Activated CD4-positive, alpha-beta T cell treated with anti-CD3 and anti-CD28 coated beads for 48 hours (primary cell): ENCODE results near the gene FSD2.

Experiments used
- DNase-seq: peaks from one replicate; pipeline ENCODE4 v3.0.0-alpha.2; 2020

Gene FSD2, protein sequence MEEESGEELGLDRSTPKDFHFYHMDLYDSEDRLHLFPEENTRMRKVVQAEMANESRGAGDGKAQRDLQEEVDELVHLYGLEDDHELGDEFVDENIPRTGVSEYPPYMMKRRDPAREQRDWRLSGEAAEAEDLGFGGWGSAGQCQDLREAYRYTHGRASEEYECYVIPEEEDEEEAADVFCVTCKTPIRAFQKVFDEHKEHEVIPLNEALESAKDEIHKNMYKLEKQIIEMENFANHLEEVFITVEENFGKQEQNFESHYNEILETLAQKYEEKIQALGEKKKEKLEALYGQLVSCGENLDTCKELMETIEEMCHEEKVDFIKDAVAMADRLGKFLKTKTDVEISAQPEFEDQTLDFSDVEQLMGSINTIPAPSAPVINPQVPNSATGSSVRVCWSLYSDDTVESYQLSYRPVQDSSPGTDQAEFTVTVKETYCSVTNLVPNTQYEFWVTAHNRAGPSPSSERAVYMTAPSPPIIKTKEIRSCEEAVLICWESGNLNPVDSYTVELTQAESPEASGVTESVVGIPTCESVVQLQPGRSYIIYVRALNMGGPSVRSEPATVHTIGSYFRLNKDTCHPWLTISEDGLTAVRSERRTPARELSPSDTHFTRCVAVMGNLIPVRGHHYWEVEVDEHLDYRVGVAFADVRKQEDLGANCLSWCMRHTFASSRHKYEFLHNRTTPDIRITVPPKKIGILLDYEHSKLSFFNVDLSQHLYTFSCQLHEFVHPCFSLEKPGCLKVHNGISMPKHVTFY

DNA sequence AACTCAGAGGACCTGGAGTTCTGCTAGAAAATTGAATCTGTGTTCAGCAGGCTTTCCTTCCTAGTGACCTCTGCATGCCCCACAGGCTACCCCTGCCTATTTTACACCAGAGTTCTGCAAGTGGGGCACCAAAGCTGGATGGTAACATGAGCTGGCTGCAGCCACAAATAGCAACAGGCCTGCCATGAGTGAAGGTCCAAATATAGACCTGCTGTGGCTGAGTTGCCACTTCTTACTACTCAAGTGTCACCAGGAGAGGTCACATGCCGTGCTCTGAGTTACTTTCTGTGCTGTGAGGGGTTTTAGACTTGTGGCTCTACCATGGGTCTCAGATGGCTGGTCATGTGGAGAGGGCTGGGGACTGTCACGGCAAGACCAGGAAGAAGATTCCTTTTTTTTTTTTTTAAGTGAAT is at the start of gene FSD2:
TSS of gene FSD2 (minus strand) at position 76 of the 413 bp plus-strand sequence. CDS start 18,679 bp downstream, outside the sequence.
- no peak for DNase-seq

DNA sequence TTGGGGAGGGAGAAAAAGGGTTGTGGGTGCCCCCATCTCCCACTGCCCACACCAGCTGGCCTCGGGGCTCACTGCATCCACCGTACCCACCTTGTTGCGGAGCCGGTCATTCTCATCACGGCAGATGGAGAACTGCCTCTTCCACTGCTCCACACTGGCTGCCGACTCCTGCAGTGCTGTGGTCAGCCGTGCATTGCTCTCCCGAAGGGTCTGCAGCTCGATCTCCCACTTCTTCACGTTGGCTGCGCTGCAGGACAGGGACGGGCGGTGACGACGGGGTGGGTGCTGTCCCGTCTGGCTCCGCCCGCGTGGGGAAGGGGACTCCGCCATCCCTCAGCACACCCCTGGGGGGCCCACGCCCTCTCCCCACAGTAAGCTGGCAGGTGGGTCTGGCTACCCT is 48.7 kb upstream of the FSD2 start:
- no peak for DNase-seq

DNA sequence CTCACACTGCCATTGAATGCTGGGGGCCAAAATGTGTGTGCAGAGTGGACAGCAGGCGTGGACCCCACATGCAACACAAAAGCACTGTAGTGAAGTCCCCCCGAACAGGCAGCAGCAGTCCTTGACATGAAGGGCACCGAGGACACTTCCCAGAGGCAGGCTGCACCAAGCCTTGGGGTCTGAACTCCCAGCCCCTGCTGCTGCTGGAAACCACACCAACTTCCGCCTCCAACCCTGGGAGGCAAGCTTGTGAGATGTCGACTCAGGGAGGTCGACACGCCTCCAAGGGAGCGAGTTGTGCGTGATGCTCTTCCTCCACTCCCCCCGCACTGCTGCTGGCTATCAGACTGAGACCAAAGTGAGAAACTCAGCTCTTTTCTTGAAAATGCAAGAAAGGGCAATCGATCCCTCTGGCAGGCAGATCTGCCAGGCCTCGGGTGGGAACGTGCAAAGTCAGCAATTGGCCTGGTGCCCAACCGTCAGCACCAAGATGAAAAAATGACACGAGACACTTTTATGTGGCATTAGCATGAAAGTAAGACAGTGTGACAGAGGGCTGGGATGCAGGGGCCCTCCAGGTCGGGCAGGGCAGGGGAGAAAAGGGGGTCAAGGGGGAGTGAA is 47.2 kb upstream of the FSD2 start:
- DNase-seq: no peak

DNA sequence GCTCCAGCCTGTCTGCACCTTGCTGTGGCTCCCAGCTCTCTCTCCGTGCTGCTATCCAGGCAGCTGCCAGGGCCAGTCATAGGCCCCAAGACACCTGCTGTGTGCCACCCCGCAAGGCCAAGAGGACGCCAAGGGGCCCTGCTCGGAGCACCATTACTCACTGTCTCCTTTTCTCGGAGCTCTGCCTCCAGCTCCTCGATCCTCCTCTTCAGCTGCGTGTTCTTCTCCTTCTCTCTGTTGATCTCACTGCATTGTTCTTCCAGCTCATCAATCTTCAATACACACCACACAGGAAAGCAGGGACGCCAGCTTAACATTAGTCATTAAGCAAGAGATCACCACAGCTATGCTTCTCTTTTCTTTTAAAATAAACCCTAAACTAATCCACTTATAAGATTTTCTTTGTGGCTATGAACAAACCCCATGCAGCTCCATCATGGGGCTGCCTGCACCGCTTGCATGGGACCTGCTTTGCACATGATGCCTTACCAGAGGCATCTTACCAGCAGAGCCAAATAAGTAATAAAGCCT is 46.2 kb upstream of the FSD2 start:
- DNase-seq: no peak

DNA sequence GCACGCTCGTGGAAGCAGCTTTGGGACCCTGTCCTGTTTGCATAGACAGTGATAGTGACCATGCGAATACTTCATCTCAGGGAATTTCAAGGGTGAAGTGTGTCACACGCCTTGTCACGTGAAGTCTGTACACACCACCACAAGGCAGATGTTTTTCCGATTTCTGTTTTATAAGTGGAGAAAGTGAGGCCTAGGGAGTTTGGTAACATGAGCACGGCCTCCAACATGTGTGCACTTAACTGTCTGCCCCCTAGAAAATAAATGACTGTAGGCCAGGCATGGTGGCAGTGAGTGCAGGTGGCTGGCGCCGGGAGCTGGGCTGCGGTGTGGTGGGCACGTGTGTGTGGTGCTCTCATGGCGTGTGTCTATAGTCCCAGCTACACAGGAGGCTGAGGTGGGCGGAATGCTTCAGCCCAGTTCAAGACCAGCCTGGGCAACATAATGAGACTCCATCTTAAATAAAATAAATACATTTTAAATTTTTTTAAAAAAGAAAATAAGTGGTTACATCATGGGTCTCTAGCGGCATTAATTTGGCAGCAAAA is 45.5 kb upstream of the FSD2 start:
- no peak for DNase-seq

DNA sequence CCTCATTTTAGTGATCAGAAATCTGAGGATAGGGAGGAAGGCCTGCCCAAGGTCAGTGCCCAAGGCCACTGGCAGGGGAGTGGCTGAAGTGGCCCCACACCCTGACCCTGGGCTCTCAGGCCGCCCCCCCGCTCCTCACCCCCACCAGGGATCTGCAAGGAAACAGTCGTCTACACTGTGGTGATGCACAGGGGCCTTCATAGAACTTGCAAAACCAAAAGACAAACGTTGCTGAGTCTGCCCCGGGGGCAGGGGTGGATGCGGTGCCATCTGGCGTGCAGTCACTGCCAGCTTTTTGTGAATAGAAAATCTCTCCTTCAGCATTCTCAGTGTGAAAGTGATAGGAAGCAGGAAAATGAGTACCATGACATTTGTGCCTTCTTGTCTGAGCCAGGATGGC is 44.9 kb upstream of the FSD2 start:
- no peak for DNase-seq

DNA sequence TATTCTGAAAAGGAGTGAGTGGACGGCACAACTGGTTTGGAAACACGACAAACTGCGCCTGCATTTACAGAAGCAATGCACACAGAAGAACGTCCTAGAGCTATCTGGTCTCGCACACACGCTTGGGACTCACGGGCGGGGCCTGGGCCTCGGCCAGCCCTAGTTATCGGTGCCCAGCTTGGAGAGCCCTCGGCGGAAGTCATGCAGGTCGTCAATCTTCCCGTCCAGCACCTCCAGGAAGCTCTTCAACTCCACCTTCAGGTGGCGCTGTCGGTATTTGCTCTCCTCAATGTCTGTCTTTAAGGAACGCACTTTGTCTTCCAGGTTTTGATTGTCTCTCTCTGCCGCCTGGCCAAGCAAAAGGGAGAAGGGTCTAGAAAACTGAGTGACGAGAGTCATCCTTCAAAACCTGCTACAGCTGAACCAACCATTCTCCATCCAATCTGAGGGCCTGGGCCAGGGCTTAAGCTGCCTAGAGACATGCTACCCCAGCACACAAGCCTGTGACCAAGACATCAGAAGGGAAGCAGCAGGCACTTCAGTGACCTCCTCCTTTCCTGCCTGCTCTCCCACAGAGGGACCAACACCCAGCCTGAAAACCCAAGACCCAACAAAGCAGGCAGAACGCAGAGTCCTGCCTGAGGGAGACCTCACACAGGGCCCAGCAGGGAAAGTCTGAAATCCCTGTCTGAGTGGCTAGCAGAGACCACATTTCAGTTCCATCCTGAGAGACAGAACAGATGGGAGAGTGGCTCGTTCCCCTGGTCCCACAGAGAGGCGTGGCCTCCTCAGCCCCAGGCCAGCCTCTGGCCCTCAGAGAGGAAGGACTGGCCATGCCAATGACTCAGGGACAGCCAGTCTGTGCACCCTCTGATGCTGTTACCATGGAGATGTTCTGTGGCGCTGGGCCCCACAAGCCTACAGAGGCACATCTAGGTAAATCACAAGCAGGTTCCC is 44.0 kb upstream of the FSD2 start:
- DNase-seq: peak; percentile 70

DNA sequence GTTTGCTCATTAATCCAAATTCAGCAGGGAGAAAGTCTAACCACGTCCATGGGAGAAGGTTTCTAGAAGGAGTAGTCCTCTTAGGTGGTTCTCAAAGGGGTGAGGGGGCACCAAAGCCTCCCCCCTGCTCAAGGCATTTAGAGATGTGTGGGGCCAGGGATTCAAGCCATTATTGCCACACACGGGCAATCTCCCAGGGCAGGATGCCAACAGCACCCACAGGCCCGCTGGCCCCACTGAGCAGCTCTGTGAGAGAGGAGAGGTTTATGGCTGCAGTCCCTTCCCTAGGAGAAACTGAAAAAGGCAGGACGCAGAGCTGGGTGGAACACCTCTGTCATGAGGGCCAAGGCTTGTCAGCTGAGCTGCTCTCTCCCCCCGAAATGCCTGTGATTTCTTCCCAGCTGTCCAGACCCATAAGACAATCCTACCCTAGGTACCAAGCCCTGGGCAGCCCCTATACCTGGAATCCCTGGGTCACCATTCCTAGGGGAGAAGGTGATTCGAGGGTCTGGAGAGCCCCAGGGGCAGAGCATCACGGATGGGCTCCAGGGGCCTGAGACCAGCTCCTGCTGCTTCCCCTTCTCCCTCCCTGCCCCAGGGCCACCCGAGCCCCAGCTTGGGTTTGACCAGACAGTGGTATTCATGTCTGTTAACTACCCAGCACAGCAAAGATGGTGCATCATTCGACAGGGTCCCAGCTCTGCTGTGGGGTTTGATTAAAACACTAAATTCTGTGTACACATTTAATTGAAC is 42.5 kb upstream of the FSD2 start:
- DNase-seq: no peak

DNA sequence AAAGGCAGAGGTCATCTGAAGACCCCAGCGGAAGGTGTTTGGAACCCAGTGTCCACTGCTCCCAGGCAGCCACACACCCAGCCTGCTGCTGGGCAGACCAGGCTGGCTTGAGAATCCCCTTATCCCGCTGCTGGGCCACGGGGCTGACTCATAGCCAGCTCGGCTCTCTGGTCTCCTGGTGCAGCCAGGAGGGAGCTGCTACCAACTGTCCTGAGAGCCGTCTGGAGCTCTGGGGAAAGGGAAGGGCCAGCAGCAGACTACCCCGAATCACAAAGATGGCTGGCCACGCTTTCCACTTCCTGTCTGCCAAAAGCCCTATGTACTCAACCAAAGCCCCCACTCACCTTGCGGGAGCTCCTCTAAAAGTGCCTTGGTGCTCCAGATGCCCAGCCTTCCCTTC is 41.8 kb upstream of the FSD2 start:
- no peak for DNase-seq

DNA sequence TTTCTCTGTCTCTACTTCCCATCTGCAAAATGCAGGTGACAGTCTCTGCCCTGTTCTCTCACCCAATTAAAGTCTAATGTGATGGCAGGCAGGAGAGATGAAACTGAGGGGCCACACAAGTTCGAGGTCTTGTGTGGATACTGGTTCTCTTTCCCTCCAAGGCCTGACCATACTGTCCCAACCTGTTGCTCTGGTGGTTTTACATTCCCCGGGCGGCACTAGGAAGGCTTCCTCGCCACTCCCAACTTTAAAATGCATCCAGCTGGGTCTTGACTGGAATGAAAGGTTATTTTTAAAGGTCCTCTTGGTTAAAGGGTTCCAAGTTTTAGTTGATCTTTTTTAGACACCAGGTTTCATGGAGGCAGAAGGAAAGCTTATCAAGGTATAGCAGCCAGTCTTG is 40.8 kb upstream of the FSD2 start:
- DNase-seq: no peak

DNA sequence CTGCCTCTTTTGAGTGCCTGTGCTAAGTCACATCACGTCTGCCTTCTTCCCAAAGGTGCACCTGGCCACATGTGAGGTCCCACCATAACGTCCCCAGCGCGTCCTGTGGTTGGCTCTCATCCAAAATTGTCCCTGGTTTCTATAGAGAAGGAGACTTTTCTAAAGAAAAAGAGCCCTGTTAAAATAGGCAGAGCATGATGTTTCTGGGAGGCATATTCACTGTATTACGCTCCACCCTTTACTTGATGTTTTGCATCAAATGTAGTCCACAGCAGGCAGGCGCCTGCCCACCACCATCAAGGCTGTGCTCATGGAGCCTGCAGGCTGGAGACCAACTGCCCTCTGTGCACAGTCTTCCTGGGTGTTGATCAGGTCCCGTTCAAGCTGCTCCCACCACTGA is 39.8 kb upstream of the FSD2 start:
- no peak for DNase-seq

DNA sequence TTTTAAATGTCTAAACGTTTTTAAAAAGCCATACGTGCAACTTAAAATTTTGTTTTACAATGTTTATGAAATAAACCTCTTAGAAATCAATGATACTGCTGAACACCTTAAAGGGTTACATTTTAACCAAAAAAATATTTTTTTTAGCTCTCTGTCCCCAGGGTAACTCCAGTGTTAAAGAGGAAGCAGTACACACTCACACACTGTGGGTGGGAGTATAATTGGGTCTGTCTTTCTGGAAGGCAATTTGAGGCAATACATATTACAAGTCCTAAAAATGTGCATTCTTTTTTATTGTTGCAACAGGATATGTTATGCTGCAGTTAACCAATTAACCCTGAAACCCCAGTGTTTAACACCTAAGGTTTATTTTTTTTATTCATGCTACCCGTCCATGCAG is 37.7 kb upstream of the FSD2 start:
- DNase-seq: no peak

DNA sequence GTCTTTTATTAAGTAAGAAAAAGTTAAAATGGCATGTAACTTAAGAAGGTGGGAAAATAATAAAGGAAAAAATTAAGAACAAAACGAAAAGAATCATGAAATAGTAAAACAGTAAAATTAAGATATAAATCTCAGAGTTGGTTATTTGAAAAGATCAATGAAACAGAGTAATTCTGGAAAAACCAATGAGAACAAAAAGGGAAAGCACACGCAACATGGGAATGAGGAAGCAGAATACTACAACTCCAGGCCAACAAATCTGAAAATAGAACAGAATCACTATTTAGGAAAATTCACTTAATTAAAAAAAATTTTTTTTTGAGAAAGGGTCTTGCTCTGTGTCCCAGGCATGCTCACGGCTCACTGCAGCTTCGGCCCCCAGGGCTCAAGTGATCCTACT is 34.3 kb upstream of the FSD2 start:
- no peak for DNase-seq

DNA sequence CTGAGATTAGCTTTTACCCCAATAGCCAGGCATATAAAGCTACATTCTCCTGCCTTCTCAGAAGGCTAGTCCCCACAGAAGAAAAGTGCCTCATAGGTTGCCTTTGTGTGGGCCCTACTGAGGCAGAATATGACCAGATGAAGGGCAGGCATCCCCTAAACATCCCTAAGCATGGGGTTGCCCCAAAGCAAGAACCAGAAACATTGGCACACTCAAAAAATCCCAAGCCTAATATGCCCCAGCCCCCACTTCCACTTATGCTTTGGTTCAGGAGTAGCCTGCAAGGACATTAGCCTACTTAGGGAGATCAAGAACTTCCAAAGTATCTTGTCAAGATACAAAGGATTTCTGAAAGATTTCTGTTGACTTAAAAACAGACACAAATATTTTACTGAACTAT is 33.3 kb upstream of the FSD2 start:
- no peak for DNase-seq

DNA sequence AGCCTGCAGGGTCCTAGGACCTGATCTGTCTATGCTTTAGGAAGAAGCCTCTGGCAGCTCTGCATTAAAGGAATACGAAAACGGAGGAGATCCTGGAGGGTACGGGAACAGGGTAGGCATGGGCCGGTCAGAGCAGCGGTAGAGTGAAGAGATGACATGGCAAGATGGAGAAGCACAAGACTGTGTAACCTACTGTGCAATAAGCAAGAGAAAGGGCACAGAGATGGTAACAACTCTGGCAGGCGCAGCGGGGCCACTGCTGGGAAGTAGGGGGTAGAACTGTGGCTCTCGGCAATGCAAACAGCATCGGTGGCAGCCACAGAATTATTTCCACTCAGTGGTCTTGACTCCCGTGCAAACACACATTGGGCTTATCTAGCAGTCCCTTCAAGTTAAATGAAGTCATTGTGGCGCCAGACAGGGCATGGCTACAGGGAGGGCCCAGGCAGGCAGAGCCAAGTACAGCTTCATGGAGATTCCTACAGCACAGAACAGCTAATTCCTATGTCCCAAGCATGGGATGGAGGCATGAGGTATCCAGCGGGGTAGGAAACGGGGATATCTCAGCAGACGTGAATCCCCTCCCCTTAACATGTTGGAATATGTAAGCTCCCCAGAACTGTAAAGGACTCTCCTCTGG is 32.3 kb upstream of the FSD2 start:
- DNase-seq: no peak

DNA sequence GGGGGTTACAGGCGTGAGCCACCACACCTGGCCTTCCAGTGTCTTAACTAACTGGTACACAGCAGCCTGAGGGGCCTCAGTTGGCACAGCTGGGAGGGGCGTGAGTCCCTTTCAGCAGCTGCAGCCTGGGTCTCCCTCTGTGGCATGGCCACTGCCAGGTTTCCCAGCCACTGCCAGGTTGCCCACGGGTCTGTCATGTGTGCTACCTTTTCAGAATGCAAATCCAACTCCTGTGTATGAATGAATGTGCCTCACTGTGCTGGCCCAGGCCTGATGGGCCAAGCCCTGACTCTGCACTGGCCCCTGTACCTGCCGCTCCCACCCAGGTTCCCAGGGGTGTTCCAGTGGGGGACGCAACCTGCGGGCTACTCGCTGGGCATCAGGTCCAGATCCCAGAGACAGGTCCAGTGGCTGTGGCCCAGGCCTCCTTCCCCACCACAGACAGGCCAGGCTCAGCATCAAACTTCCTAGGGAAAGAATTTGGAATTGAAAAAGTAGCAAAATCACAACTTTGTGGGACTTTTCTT is 29.6 kb upstream of the FSD2 start:
- no peak for DNase-seq

DNA sequence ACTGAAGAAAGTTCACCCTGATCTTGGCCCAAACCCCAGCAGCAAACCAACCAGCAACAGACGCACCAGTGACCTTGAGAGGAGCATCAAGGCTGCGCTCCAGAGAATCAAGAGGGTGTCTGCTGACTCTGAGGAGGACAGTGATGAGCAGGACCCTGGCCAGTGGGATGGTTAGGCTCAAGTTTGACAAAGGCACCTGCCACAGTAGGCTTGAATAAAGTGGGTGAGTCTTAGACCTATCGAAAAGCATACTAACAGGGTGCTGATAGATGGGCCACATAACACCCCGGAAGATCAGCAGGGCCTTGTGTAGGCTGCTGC is 27.5 kb upstream of the FSD2 start:
- no peak for DNase-seq

DNA sequence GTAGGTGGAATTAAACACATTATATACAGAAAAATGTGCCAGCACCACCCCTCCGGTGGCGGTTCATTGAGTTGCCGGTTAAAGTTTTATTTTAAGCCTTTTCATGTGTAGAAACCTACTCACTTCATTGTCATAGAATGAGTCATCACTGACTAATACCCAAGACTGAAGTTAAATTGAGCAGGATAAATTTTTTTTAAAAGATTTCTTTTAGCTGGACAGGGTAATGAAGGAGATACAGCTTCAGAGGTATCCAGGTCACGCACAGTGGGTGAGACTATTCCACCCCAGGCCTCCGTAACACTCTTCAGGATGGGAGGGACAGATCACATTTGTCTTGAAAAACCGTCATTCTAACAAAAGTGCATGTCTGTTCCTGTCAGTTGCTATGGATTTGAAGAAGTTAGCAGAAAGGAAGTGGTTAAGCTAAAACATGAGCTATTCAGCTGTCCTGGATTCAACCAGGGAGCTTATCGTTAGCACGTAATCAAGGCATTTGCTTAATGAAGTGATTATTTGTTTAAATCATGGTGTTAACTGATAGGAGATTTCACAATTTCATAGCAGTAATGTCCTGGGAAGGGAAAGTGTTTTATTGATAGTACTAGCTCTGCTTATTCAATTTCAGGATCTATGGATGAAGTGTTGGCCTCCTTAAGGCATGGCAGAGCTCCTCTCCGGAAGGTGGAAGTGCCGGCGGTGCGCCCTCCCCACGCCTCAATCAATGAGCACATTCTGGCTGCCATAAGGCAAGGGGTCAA is 26.9 kb upstream of the FSD2 start:
- peak; percentile 61 for DNase-seq

DNA sequence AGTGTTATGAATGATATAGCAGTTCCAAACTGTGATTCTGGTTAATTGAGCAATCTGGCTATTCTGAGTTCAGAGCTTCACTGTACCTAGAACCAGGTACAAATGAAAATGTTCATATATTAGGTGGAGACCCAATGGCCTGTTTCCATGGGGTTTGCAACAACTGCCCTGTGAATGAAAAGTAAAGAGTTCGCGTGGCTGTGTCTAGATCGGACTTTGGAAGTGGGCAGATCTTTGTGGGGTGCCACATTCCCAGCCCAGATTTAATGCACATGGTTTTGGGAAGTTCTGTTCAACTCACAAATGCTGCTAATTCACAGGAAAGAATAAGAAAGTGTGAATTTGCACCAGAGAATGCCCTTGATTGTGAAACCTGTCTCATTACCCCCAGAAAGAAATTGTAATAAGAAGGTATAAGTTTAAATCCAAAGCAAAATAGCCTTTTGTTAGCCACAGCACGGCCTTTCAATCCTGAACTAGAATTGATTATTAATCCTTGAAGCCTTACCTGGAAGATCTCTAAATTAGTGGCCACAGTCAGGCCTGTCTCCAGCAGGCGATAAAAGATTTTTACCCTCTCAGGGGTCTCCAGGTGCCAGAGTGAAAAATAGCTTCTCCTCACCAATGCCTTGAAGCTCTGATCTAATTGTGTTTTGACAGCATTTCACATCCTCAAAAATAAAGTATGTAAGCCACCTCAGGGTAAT is 26.2 kb upstream of the FSD2 start:
- no peak for DNase-seq
